ENCODE data around the gene MCU. TPM values are rescaled to one million over a fixed set of nuclear protein-coding genes. Genes with fewer than 3 reads are reported as not detected.

Gene MCU, protein sequence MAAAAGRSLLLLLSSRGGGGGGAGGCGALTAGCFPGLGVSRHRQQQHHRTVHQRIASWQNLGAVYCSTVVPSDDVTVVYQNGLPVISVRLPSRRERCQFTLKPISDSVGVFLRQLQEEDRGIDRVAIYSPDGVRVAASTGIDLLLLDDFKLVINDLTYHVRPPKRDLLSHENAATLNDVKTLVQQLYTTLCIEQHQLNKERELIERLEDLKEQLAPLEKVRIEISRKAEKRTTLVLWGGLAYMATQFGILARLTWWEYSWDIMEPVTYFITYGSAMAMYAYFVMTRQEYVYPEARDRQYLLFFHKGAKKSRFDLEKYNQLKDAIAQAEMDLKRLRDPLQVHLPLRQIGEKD
- 31.7 to 41.9 TPM (median 37.0 TPM) in 5 replicates for total RNA-seq (2022; extraction: Qiagen RNA extraction; ENCODE audit: low read depth)

DNA sequence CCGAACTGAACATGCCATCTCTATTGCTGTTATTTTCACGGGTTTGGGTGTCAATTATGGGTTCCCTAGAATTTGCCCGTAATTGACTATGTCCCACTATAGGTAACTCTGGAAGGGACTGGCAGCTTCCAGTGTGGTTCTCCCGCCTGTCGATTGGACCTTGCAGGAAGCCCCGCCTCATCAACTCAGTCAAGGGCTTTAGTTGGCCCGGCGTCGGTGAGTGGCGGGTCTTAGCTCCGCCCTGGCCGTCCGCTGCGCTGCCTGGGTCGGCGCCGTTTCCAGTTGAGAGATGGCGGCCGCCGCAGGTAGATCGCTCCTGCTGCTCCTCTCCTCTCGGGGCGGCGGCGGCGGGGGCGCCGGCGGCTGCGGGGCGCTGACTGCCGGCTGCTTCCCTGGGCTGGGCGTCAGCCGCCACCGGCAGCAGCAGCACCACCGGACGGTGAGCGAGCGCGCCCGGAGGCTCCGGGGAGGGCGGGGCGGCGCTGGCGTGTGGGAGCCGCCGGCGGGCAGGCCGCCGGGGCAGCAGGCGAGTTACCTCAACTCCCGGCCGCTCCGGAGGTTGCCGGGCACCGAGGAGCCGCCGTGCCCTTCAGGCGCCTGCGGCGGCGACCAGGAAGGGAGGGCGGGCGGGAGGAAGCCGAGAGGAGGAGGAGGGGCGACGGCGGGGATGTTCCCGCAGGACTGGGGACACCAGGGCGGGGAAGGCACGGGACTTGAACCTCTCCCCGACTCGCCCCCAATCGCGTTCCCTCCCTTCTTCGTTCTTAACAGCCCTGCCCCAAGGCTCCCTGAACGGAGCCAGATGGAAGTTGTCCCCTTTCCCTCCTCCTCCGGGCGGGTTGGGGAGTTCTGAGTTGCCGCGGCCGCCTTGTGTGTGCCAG, at the start of gene MCU:
TSS of gene MCU (plus strand) at position 281 of the 881 bp plus-strand sequence. CDS start at position 290, 9 bp downstream.

DNA sequence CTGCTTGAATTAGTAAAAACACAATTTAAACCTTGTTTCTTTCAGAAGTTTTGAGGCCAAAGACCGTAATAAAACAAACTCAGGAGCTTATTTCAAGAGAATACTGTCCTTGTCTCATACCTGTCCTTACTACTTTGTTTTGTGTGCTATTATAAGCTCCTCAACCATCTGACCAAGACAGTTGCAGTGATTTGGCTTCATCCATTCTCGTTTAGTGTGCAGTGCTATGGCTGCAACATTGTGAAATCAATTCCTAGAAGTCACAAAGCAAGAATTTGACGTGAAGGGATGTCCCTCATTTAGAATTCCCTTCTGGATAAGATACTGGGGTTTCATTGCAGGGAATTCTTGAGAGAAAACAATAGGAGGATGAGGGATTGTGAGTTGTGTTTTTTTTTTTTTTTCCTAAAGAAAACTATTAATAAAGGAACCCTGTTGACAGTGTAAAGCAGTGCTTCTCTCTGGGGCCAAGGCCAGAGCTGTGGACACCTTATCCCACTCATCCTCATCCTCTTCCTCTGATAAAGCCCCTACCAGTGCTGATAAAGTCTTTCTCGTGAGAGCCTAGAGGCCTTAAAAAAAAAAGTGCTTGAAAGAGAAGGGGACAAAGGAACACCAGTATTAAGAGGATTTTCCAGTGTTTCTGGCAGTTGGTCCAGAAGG, 201.3 kb downstream of the MCU start, which contains the start of gene OIT3:
TSS of gene OIT3 (plus strand) at position 604 of the 663 bp plus-strand sequence. CDS start 60 bp downstream, outside the sequence.

Other genes starting within 250 kb of the MCU start
- 53.6 to 62.7 TPM (median 57.4 TPM) in 5 replicates for gene MICU1, start 66.1 kb upstream of the MCU start, total RNA-seq (2022; extraction: Qiagen RNA extraction; ENCODE audit: low read depth)
- gene OIT3, start 201.6 kb downstream of the MCU start, total RNA-seq (2022; extraction: Qiagen RNA extraction; ENCODE audit: low read depth) = 0.06 TPM in 2 of 5 replicates, not detected in the others